H1 (cell line): ENCODE measurements around the gene KDM4E. TPM values are rescaled to one million over a fixed set of nuclear protein-coding genes. Genes with fewer than 3 reads are reported as not detected.

Source experiments
- HDAC6 ChIP-seq: IDR thresholded peaks from one replicate; pipeline ENCODE4 v1.7.1; 2012; ENCODE audit warnings: low read depth, mild to moderate bottlenecking, inconsistent platforms, low read length, moderate library complexity
- RAD21 ChIP-seq, 2 experiments: IDR thresholded peaks in 1 of 2; conservative IDR thresholded peaks in 1 of 2; 2 replicates each; pipeline ENCODE4 v1.6.1; 2011; ENCODE audit warnings: low read depth in 2 of 2, low read length in 2 of 2, improper control_type of control experiment in 1 of 2, inconsistent platforms in 1 of 2, mild to moderate bottlenecking in 1 of 2, moderate library complexity in 1 of 2
- SIRT6 ChIP-seq: IDR thresholded peaks from one replicate; pipeline ENCODE4 v1.7.1; 2012; ENCODE audit warnings: low read length, inconsistent platforms
- polyA plus RNA-seq, 7 experiments: library from polyadenylated mRNA; depleted of rRNA in 3 of 7; stranded (reverse) in 5 of 7; unstranded in 2 of 7; fragments of >200 nt in 5 of 7; fragments of 200-250 nt in 2 of 7; gene quantifications; 1 replicate in 5 of 7; 2 replicates in 1 of 7; 4 replicates in 1 of 7; pipeline versions ENCODE4 v1.2.1 to v1.2.3, GENCODE V29; 2011 to 2013; ENCODE audit warnings: missing spikeins in 2 of 7, mixed read lengths in 2 of 7
- total RNA-seq: library from RNA; stranded (reverse); fragmentation: NEBNext Ultra II Directional; extraction: Animal tissue kit (Norgen Biotek cat#: 25700); gene quantifications from 2 replicates; pipeline ENCODE4 v1.2.1, GENCODE V29; 2021

KDM4E gene
- total and polyA plus RNA-seq, 2 of the 8 experiments (the other 6 are each of a cell fraction or from before 2014, with no cell fraction given): not detected

- TF ChIP-seq RAD21 (IDR thresholded peaks at IDR 0.05 in 1 of 2, conservative IDR thresholded peaks at IDR 0.05 in 1 of 2; ENCODE audit: low read depth in 2 of 2, low read length in 2 of 2) (no peak), SIRT6 (no peak), HDAC6 (no peak)
These were observed 37.7 kb upstream of the KDM4E start (continued) for GRCh38 chr11:94987378-94987777.
